ENCODE results near the gene COL11A1. TPM values are rescaled to one million over a fixed set of nuclear protein-coding genes. Genes with fewer than 3 reads are reported as not detected.

COL11A1 gene
- total RNA-seq, 1 experiment from 2014 or later, result 0.05 TPM

GRCh38 chr1:103145449-103145848, 37.1 kb upstream of the COL11A1 start:
- H3K9me2 ChIP-seq (ENCODE audit: insufficient read depth), result no peaks in the 10 kb centered on the region
- H3K4me3 ChIP-seq (replicated peaks in 1 of 2; ENCODE audit: low read depth in 1 of 2, low read length in 2 of 2), result no peak overlapping the region
- no peaks in the 10 kb centered on the region for H3K36me3 ChIP-seq (ENCODE audit: control insufficient read depth in 1 of 2, insufficient read depth in 2 of 2, low read length in 2 of 2)
- H3K27ac ChIP-seq (ENCODE audit: low read depth, low read length), result no peak overlapping the region
- DNase-seq (ENCODE audit: low read depth, low spot score) (no peak), ATAC-seq (no peak)
- POLR2A ChIA-PET, result no interaction called here
- no peak overlapping the region for H2AFZ ChIP-seq (ENCODE audit: low read depth, low read length, poor library complexity, severe bottlenecking)
- no peaks in the 10 kb centered on the region for H3K9me3 ChIP-seq (ENCODE audit: control insufficient read depth in 1 of 2, insufficient read depth in 1 of 2, low read depth in 1 of 2, low read length in 2 of 2)
- no peak overlapping the region for H3K4me2 ChIP-seq (ENCODE audit: low read length)
- no peak for TF ChIP-seq FOSL1 (IDR thresholded peaks at IDR 0.05; ENCODE audit: low read depth)
- no peak for TF ChIP-seq ZFX (IDR thresholded peaks at IDR 0.05)
- TF ChIP-seq JUND (IDR thresholded peaks at IDR 0.05), result no peak
- TF ChIP-seq TCF7L2 (IDR thresholded peaks at IDR 0.05; ENCODE audit: borderline replicate concordance, extremely low read depth, insufficient read depth, insufficient read length), result no peak
- no peaks in the 10 kb centered on the region for H3K4me1 ChIP-seq (ENCODE audit: control insufficient read depth in 1 of 2, insufficient read depth in 2 of 2, low read length in 2 of 2)
- BruUV-seq (replicated peaks), result no TSS peak
- RAD21 ChIA-PET (ENCODE audit: low non-redundant PET in 1 of 2, low total read pairs in 2 of 2, uncharacterized antibody in 2 of 2, unreplicated experiment in 2 of 2), result no interaction called here
- CTCF ChIA-PET, result no interaction called here
- H4K20me1 ChIP-seq (ENCODE audit: insufficient read depth), result no peaks in the 10 kb centered on the region
- intact Hi-C loops (cut with micrococcal nuclease), result no loop called here
- H3K9ac ChIP-seq (ENCODE audit: low read length), result no peak overlapping the region
- H3K27me3 ChIP-seq (ENCODE audit: insufficient read depth, low read length), result no peaks in the 10 kb centered on the region
- no peaks in the 10 kb centered on the region for H3K79me2 ChIP-seq (ENCODE audit: insufficient read depth, low read length)

- H3K79me2 ChIP-seq (ENCODE audit: insufficient read depth, low read length), result no peaks in the 10 kb centered on the region
- CTCF ChIA-PET, result no interaction called here
- DNase-seq (ENCODE audit: low read depth, low spot score) (no peak), ATAC-seq (no peak)
- no peaks in the 10 kb centered on the region for H3K9me3 ChIP-seq (ENCODE audit: control insufficient read depth in 1 of 2, insufficient read depth in 1 of 2, low read depth in 1 of 2, low read length in 2 of 2)
- no peaks in the 10 kb centered on the region for H3K27me3 ChIP-seq (ENCODE audit: insufficient read depth, low read length)
- intact Hi-C loops (cut with micrococcal nuclease), result no loop called here
- H3K9ac ChIP-seq (ENCODE audit: low read length), result no peak overlapping the region
- POLR2A ChIA-PET, result no interaction called here
- no peak overlapping the region for H3K27ac ChIP-seq (ENCODE audit: low read depth, low read length)
- no peaks in the 10 kb centered on the region for H3K4me1 ChIP-seq (ENCODE audit: control insufficient read depth in 1 of 2, insufficient read depth in 2 of 2, low read length in 2 of 2)
- RAD21 ChIA-PET (ENCODE audit: low non-redundant PET in 1 of 2, low total read pairs in 2 of 2, uncharacterized antibody in 2 of 2, unreplicated experiment in 2 of 2), result no interaction called here
- no TSS peak for BruUV-seq (replicated peaks)
- no peak for TF ChIP-seq ZFX (IDR thresholded peaks at IDR 0.05)
- TF ChIP-seq ATF3 (IDR thresholded peaks at IDR 0.05), result no peak
- H3K9me2 ChIP-seq (ENCODE audit: insufficient read depth), result no peaks in the 10 kb centered on the region
- no peaks in the 10 kb centered on the region for H3K36me3 ChIP-seq (ENCODE audit: control insufficient read depth in 1 of 2, insufficient read depth in 2 of 2, low read length in 2 of 2)
- no peak overlapping the region for H3K4me2 ChIP-seq (ENCODE audit: low read length)
- H3K4me3 ChIP-seq (replicated peaks in 1 of 2; ENCODE audit: low read depth in 1 of 2, low read length in 2 of 2), result no peak overlapping the region
- no peaks in the 10 kb centered on the region for H4K20me1 ChIP-seq (ENCODE audit: insufficient read depth)
- no peak overlapping the region for H2AFZ ChIP-seq (ENCODE audit: low read depth, low read length, poor library complexity, severe bottlenecking)
Observed at GRCh38 chr1:103144681-103145080, 36.4 kb upstream of the COL11A1 start.
